Breast epithelium (tissue), 3 donors: ENCODE measurements around the gene ANGPT4.

ENCODE experiments used
- POLR2AphosphoS5 ChIP-seq, 3 donors: sonication (generic); formaldehyde crosslinking; IDR thresholded peaks; one replicate each; pipeline ENCODE4 v1.6.1; 2017; ENCODE audit warnings: antibody characterized with exemption in 3 of 3
- TF ChIP-seq, protein P1 (sequence below), 3 donors: fragments of 450-650 bp; IDR thresholded peaks; one replicate each; pipeline ENCODE4 v1.5.1; 2016 to 2017; ENCODE audit warnings: antibody characterized with exemption in 3 of 3, mild to moderate bottlenecking in 3 of 3, moderate library complexity in 3 of 3

DNA sequence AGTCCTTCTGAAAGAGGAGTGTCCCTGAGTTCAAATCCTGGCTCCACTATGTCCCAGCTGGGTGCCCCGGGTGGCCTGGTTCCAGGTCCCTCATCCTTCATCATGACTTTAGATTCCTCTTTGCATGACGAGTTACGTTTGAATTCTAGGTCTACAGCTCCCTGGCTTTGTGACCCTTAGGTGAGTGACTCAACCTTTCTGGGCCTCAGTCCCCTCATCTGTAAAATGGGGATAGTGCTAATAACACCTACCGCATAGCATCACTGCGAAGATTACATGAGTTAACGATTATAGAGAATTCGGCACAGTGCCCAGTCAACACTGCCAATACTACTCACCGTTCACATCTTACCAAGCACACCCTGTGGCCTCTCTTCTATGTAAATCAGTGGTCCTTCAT lies 46.5 kb upstream of the ANGPT4 start:
- no peak for TF ChIP-seq POLR2AphosphoS5 (IDR thresholded peaks at IDR 0.05)
- TF ChIP-seq, protein P1, sequence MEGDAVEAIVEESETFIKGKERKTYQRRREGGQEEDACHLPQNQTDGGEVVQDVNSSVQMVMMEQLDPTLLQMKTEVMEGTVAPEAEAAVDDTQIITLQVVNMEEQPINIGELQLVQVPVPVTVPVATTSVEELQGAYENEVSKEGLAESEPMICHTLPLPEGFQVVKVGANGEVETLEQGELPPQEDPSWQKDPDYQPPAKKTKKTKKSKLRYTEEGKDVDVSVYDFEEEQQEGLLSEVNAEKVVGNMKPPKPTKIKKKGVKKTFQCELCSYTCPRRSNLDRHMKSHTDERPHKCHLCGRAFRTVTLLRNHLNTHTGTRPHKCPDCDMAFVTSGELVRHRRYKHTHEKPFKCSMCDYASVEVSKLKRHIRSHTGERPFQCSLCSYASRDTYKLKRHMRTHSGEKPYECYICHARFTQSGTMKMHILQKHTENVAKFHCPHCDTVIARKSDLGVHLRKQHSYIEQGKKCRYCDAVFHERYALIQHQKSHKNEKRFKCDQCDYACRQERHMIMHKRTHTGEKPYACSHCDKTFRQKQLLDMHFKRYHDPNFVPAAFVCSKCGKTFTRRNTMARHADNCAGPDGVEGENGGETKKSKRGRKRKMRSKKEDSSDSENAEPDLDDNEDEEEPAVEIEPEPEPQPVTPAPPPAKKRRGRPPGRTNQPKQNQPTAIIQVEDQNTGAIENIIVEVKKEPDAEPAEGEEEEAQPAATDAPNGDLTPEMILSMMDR (IDR thresholded peaks at IDR 0.05) = no peak
